K562 (cell line): ENCODE measurements around the gene LCNL1. TPM values are rescaled to one million over a fixed set of nuclear protein-coding genes. Genes with fewer than 3 reads are reported as not detected.

ENCODE experiments used
- ATAC-seq: fragments of 200-7000 bp; cut with Tn5 transposase; 3 replicates; pipeline ENCODE4 v1.9.1; 2020; ENCODE audit warnings: moderate library complexity
- BruUV-seq: library from RNA; stranded (reverse); fragments of 400-500 nt; replicated peaks from 2 replicates; lab custom pipeline; 2021; lab: Mats Ljungman, UMichigan
- CTCF ChIA-PET: fragments of 300-600 bp; formaldehyde crosslinking; extraction: SDS; loops from one replicate; lab custom pipeline; 2021; ENCODE audit warnings: low intra/inter-chr PET ratio; lab: Yijun Ruan, JAX
- POLR2A ChIA-PET: fragments of 300-600, 350-650 bp; sonication (Branson Sonifier 250); formaldehyde crosslinking; extraction: SDS; loops from one replicate; lab custom pipeline; 2021; ENCODE audit warnings: antibody characterized with exemption, inconsistent platforms; lab: Yijun Ruan, JAX
- DNase-seq, 4 experiments: peaks; one replicate each; pipeline versions ENCODE4 v3.0.0 to v3.0.0-alpha.2; 2011 to 2018; ENCODE audit warnings: low spot score in 3 of 4, mixed read lengths in 3 of 4; ENCODE audit errors: extremely low read depth in 1 of 4
- FAIRE-seq: peaks from 2 replicates; lab custom pipeline; 2011; peaks lifted over from hg19 to GRCh38; lab: Jason Lieb, UNC
- H2AFZ ChIP-seq: 2 replicates; pipeline ENCODE4 v1.6.0; 2011; ENCODE audit warnings: low read depth, low read length, control low read depth, inconsistent platforms
- H3K27ac ChIP-seq: fragments of 200-600 bp; 3 replicates; pipeline ENCODE4 v1.8.0; 2011; ENCODE audit warnings: low read depth, mild to moderate bottlenecking, control low read depth, inconsistent platforms, low read length, moderate library complexity, mixed read lengths; ENCODE audit errors: extremely low read depth
- H3K27me3 ChIP-seq, 2 experiments: fragments of 300-600 bp in 1 of 2; 2 replicates in 1 of 2; 3 replicates in 1 of 2; pipeline versions ENCODE4 v1.6.0 to v1.8.0; 2011; ENCODE audit warnings: inconsistent platforms in 2 of 2, low read length in 2 of 2, mild to moderate bottlenecking in 1 of 2, mixed read lengths in 1 of 2, moderate library complexity in 1 of 2; ENCODE audit not compliant: control insufficient read depth in 2 of 2, insufficient read depth in 2 of 2
- H3K36me3 ChIP-seq: fragments of 300-600 bp; 3 replicates; pipeline ENCODE4 v1.8.0; 2011; ENCODE audit warnings: mild to moderate bottlenecking, low read length, inconsistent platforms; ENCODE audit not compliant: control insufficient read depth, insufficient read depth
- H3K4me1 ChIP-seq, 2 experiments: fragments of 200-600 bp in 1 of 2; replicated peaks in 1 of 2; 2 replicates in 1 of 2; 3 replicates in 1 of 2; pipeline versions ENCODE4 v1.5.1 to v1.8.0; 2011; ENCODE audit warnings: inconsistent platforms in 2 of 2, low read length in 2 of 2, mild to moderate bottlenecking in 1 of 2, mixed read lengths in 1 of 2, moderate library complexity in 1 of 2; ENCODE audit not compliant: control insufficient read depth in 2 of 2, insufficient read depth in 2 of 2
- H3K4me2 ChIP-seq: 2 replicates; pipeline ENCODE4 v1.6.1; 2011; ENCODE audit warnings: low read length, control low read depth, inconsistent platforms, mixed read lengths; ENCODE audit not compliant: insufficient read depth
- H3K4me3 ChIP-seq: fragments of 200-600 bp; sonication (generic), shearing (Covaris generic); 2 replicates; pipeline ENCODE4 v1.5.1; 2016; ENCODE audit warnings: control low read depth, inconsistent platforms
- H3K79me2 ChIP-seq: fragments of 200-600 bp; 3 replicates; pipeline ENCODE4 v1.8.0; 2011; ENCODE audit warnings: low read length, inconsistent platforms; ENCODE audit not compliant: control insufficient read depth, insufficient read depth
- H3K9ac ChIP-seq, 2 experiments: 2 replicates each; pipeline versions ENCODE4 v1.6.0 to v1.6.1; 2011; ENCODE audit warnings: low read depth in 2 of 2, low read length in 2 of 2, control low read depth in 1 of 2, inconsistent platforms in 1 of 2, mild to moderate bottlenecking in 1 of 2, mixed read lengths in 1 of 2; ENCODE audit not compliant: insufficient read depth in 1 of 2
- H3K9me1 ChIP-seq: one replicate; pipeline ENCODE4 v1.6.0; 2011; ENCODE audit warnings: inconsistent platforms, mild to moderate bottlenecking, low read length, moderate library complexity; ENCODE audit not compliant: control insufficient read depth, insufficient read depth
- H3K9me3 ChIP-seq: replicated peaks from 2 replicates; pipeline ENCODE4 v1.5.1; 2011; ENCODE audit warnings: low read depth, low read length, inconsistent platforms; ENCODE audit not compliant: control insufficient read depth, insufficient read depth
- H4K20me1 ChIP-seq: replicated peaks from 2 replicates; pipeline ENCODE4 v1.6.1; 2011; ENCODE audit warnings: low read length, inconsistent platforms, mixed read lengths; ENCODE audit not compliant: control insufficient read depth, insufficient read depth
- CTCF ChIP-seq, 3 experiments: IDR thresholded peaks in 2 of 3; conservative IDR thresholded peaks in 1 of 3; 2 replicates each; pipeline ENCODE4 v1.5.1; 2011 to 2012; ENCODE audit warnings: low read length in 3 of 3, mild to moderate bottlenecking in 3 of 3, control low read depth in 2 of 3, improper control_type of control experiment in 1 of 3, inconsistent platforms in 1 of 3, low read depth in 1 of 3, mixed read lengths in 1 of 3, moderate library complexity in 1 of 3; ENCODE audit not compliant: insufficient read depth in 2 of 3
- GATAD2B ChIP-seq: fragments of 450-650 bp; IDR thresholded peaks from 2 replicates; pipeline ENCODE4 v1.6.1; 2017; ENCODE audit warnings: mild to moderate bottlenecking, borderline replicate concordance
- POLR2G ChIP-seq: fragments of 200-400 bp; formaldehyde crosslinking; IDR thresholded peaks from 2 replicates; pipeline ENCODE4 v1.6.1; 2017; ENCODE audit warnings: low read depth, mild to moderate bottlenecking, antibody characterized with exemption, low read length, moderate library complexity
- RBFOX2 ChIP-seq: fragments of 200-400 bp; formaldehyde crosslinking; IDR thresholded peaks from 2 replicates; pipeline ENCODE4 v1.6.1; 2017; ENCODE audit warnings: low read depth, mild to moderate bottlenecking, low read length, moderate library complexity
- WGBS: fragments of 100-300 bp; shearing (Covaris generic); methylation state at CpG from one replicate; pipeline ENCODE4 v1.1.6; 2016; ENCODE audit warnings: low coverage, mixed read lengths; ENCODE audit not compliant: insufficient coverage; ENCODE audit errors: missing lambda C conversion rate; 5-methylcytosine and 5-hydroxymethylcytosine counted together
- in situ Hi-C: fragments of 300-500 bp; cut with MboI; formaldehyde crosslinking; loops from 4 replicates; pipeline ENCODE4 v1.15.0; 2018; ENCODE audit warnings: inconsistent platforms, mixed read lengths
- intact Hi-C: fragments of 100-400 bp; cut with micrococcal nuclease; formaldehyde crosslinking; loops from 2 replicates; pipeline ENCODE4 v1.14.2; 2022
- polyA plus RNA-seq, 8 experiments: library from polyadenylated mRNA; depleted of rRNA in 4 of 8; stranded (reverse) in 5 of 8; unstranded in 3 of 8; fragments of >200 nt; fragmentation: Nextera tagmentation in 2 of 8; fragmentation: Illumina TruSeq in 1 of 8; extraction: Ambion mirVana in 2 of 8; extraction: Trizol in 1 of 8; gene quantifications; 2 replicates each; pipeline versions ENCODE4 v1.2.1 to v1.2.3, GENCODE V29; 2011 to 2014; ENCODE audit warnings: inconsistent platforms in 1 of 8, missing spikeins in 1 of 8
- total RNA-seq, 7 experiments: library from RNA; depleted of rRNA in 6 of 7; stranded (reverse); fragments of >200 nt in 6 of 7; fragmentation: Illumina TruSeq in 2 of 7; extraction: Trizol in 2 of 7; gene quantifications; 2 replicates each; pipeline versions ENCODE4 v1.2.1 to v1.2.3, GENCODE V29; 2011 to 2021; ENCODE audit warnings: low replicate concordance in 1 of 7
- TF ChIP-seq, protein P1 (sequence below), 3 experiments: fragments of 200-800 bp in 1 of 3; sonication (Bioruptor generic) in 1 of 3; sonication (generic) in 1 of 3; formaldehyde crosslinking in 1 of 3; IDR thresholded peaks; 2 replicates each; pipeline versions ENCODE4 v1.6.1 to v1.8.0; 2016 to 2022; ENCODE audit warnings: mild to moderate bottlenecking in 2 of 3, missing compliant biosample characterization in 2 of 3, missing genetic modification characterization in 2 of 3, missing genetic modification reagents in 1 of 3
- TF ChIP-seq, protein P2 (sequence below): sonication (generic); formaldehyde crosslinking; IDR thresholded peaks from 2 replicates; pipeline ENCODE4 v1.8.1; 2023; ENCODE audit warnings: mild to moderate bottlenecking, missing genetic modification reagents
- TF ChIP-seq, protein P3 (sequence below): sonication (generic); formaldehyde crosslinking; IDR thresholded peaks from 2 replicates; pipeline ENCODE4 v1.8.0; 2022; ENCODE audit warnings: mild to moderate bottlenecking, missing genetic modification reagents, borderline replicate concordance

The LCNL1 gene
- total and polyA plus RNA-seq, 9 of the 15 experiments (the other 6 are each of a cell fraction or from before 2014, with no cell fraction given): 0.04 to 0.16 (median 0.04) TPM; not detected in 4

GRCh38 chr9:136942112-136942880, 40.5 kb upstream of the LCNL1 start (continued):
- TF ChIP-seq CTCF (IDR thresholded peaks at IDR 0.05 in 2 of 3, conservative IDR thresholded peaks at IDR 0.05 in 1 of 3; ENCODE audit: insufficient read depth in 2 of 3, low read depth in 1 of 3, low read length in 3 of 3): no peak

DNA sequence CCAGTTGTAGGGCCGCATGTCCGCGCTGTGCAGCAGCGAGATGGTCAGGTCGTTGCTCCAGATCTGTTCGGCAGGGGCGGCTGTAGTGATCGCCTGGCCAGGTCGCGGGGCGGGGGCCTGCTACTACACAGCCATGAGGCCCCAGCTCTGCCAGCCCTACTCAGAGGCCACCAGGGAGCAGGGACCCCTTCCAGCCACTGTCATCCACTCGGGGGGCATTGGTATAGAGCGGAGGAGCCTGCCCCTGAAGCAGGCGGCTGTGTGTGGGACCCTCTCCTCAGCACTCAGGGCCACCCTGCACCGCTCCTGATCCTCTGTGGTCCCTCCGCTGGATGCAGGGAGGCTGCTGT, 39.9 kb upstream of the LCNL1 start:
- Histone ChIP-seq H3K27ac (no peak overlapping the region), H3K9ac (peak overlapping the region in 1 of 2 experiments; percentile 98; a peak in 2 of 4 replicates), H3K4me2 (peak overlapping the region; percentile 88; the same call in 1 of the 2 replicates), H4K20me1 (no peaks in the 10 kb centered on the region), H3K36me3 (peaks cover 46% of the 10 kb centered on the region; the same call in 2 of the 3 replicates)
- CTCF ChIA-PET: interaction anchor here (0.6 kb wide), 1 partner anchor 96 kb away, joined by 3 read pairs; no protein-coding TSS in a partner anchor
- ATAC-seq: no peak
- TF ChIP-seq, protein P1, sequence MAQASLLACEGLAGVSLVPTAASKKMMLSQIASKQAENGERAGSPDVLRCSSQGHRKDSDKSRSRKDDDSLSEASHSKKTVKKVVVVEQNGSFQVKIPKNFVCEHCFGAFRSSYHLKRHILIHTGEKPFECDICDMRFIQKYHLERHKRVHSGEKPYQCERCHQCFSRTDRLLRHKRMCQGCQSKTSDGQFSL (CRISPR knock-in tag; IDR thresholded peaks at IDR 0.05): no peak; the same call in 1 of the 2 replicates
- TF ChIP-seq, protein P1 (tag; IDR thresholded peaks at IDR 0.05): peak in 1 of 2 experiments; percentile 11; a peak in 1 of 4 replicates
- no peak for TF ChIP-seq GATAD2B
- TF ChIP-seq RBFOX2: peak; percentile 2
- TF ChIP-seq, protein P2, sequence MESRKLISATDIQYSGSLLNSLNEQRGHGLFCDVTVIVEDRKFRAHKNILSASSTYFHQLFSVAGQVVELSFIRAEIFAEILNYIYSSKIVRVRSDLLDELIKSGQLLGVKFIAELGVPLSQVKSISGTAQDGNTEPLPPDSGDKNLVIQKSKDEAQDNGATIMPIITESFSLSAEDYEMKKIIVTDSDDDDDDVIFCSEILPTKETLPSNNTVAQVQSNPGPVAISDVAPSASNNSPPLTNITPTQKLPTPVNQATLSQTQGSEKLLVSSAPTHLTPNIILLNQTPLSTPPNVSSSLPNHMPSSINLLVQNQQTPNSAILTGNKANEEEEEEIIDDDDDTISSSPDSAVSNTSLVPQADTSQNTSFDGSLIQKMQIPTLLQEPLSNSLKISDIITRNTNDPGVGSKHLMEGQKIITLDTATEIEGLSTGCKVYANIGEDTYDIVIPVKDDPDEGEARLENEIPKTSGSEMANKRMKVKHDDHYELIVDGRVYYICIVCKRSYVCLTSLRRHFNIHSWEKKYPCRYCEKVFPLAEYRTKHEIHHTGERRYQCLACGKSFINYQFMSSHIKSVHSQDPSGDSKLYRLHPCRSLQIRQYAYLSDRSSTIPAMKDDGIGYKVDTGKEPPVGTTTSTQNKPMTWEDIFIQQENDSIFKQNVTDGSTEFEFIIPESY (CRISPR knock-in tag): peak; percentile 28; the same call in 1 of the 2 replicates
- TF ChIP-seq POLR2G: peak; percentile 10; the same call in 1 of the 2 replicates
- TF ChIP-seq, protein P3, sequence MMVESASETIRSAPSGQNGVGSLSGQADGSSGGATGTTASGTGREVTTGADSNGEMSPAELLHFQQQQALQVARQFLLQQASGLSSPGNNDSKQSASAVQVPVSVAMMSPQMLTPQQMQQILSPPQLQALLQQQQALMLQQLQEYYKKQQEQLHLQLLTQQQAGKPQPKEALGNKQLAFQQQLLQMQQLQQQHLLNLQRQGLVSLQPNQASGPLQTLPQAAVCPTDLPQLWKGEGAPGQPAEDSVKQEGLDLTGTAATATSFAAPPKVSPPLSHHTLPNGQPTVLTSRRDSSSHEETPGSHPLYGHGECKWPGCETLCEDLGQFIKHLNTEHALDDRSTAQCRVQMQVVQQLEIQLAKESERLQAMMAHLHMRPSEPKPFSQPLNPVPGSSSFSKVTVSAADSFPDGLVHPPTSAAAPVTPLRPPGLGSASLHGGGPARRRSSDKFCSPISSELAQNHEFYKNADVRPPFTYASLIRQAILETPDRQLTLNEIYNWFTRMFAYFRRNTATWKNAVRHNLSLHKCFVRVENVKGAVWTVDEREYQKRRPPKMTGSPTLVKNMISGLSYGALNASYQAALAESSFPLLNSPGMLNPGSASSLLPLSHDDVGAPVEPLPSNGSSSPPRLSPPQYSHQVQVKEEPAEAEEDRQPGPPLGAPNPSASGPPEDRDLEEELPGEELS: 0 out of 2 replicates have a peak, but pooled peaks have one; percentile 32
- TF ChIP-seq, all 486 proteins: peak for 5
- FAIRE-seq (no peak), DNase-seq (no peak)
- peaks cover 26% of the 10 kb centered on the region for H3K79me2 ChIP-seq
- 91% methylated on average over 13 of the region's 16 CpGs for WGBS
- POLR2A ChIA-PET: interaction anchor here (0.6 kb wide), 1 partner anchor 105 kb away, joined by 4 read pairs; no protein-coding TSS in a partner anchor
- H3K9me1 ChIP-seq: peaks cover 3% of the 10 kb centered on the region
- H3K9me3 ChIP-seq: no peaks in the 10 kb centered on the region
- H3K27me3 ChIP-seq: no peaks in the 10 kb centered on the region
- in situ Hi-C loops: no loop called here
- H3K4me3 ChIP-seq: peak overlapping the region; percentile 95
- no TSS peak for BruUV-seq
- H3K4me1 ChIP-seq: peaks cover 20 to 87% of the 10 kb centered on the region in 2 experiments
- H2AFZ ChIP-seq: no peak overlapping the region
- intact Hi-C loops: loop anchor here (5.0 kb wide), 1 partner anchor 96 kb away; the partner anchor contains the start of gene PHPT1
